Memory B cell (primary cell): ENCODE measurements around the gene ZBTB6.
A peak's percentile ranks its signal among the peaks of the same experiment; 100 is the strongest.

Experiments used
- ATAC-seq: fragments of 150-1000 bp; cut with Tn5 transposase; 2 replicates; pipeline ENCODE4 v1.10.0; 2021; ENCODE audit warnings: low read depth, mild to moderate bottlenecking, moderate library complexity
- DNase-seq, 2 donors: peaks; one replicate each; pipeline ENCODE4 v3.0.0; 2022; ENCODE audit warnings: low spot score in 2 of 2
- H3K27ac Mint-ChIP-seq: one replicate; pipeline ENCODE4 v1.8.0; 2022; ENCODE audit warnings: mild to moderate bottlenecking, moderate library complexity, mixed read lengths
- H3K27me3 Mint-ChIP-seq: one replicate; pipeline ENCODE4 v1.8.0; 2022; ENCODE audit warnings: mixed read lengths
- H3K36me3 Mint-ChIP-seq: one replicate; pipeline ENCODE4 v1.8.0; 2022; ENCODE audit warnings: mild to moderate bottlenecking, mixed read lengths
- H3K4me1 Mint-ChIP-seq: one replicate; pipeline ENCODE4 v1.8.0; 2022; ENCODE audit warnings: mixed read lengths
- H3K4me3 Mint-ChIP-seq: one replicate; pipeline ENCODE4 v1.8.0; 2022; ENCODE audit warnings: mild to moderate bottlenecking, moderate library complexity, mixed read lengths
- H3K9me3 Mint-ChIP-seq: one replicate; pipeline ENCODE4 v1.8.0; 2022; ENCODE audit warnings: mixed read lengths

ZBTB6 gene

GRCh38 chr9:122912964-122913673 lies at the start of gene ZBTB6:
ZBTB6 (minus strand) TSS chr9:122913323; CDS start chr9:122912072, 1,251 bp downstream.
- Mint-ChIP-seq H3K4me1 (peaks cover 12% of the 10 kb centered on the region), H3K9me3 (no peaks in the 10 kb centered on the region), H3K4me3 (peak within 1 kb of the TSS; percentile 91), H3K36me3 (peaks cover 18% of the 10 kb centered on the region), H3K27me3 (no peaks in the 10 kb centered on the region), H3K27ac (peak within 1 kb of the TSS; percentile 94)
- peak; percentile 96 for ATAC-seq
- DNase-seq = peak; percentile 70 to 72

- no peaks in the 10 kb centered on the region for H3K27me3 Mint-ChIP-seq
- no peaks in the 10 kb centered on the region for H3K4me1 Mint-ChIP-seq
- peaks cover 4% of the 10 kb centered on the region for H3K9me3 Mint-ChIP-seq
- ATAC-seq = no peak
- H3K4me3 Mint-ChIP-seq = no peak overlapping the region
- H3K36me3 Mint-ChIP-seq = peaks cover 28% of the 10 kb centered on the region
- H3K27ac Mint-ChIP-seq = no peak overlapping the region
- no peak for DNase-seq
Observed at GRCh38 chr9:122961139-122961538, 48.0 kb upstream of the ZBTB6 start.

GRCh38 chr9:122955961-122956360 lies 42.8 kb upstream of the ZBTB6 start:
- Mint-ChIP-seq H3K4me1 (peaks cover 16% of the 10 kb centered on the region), H3K27ac (no peak overlapping the region)

GRCh38 chr9:122954253-122954691 lies 41.1 kb upstream of the ZBTB6 start:
- DNase-seq = no peak
- H3K36me3 Mint-ChIP-seq = peaks cover 8% of the 10 kb centered on the region

More at GRCh38 chr9:122955961-122956360, 42.8 kb upstream of the ZBTB6 start:
- Mint-ChIP-seq H3K4me3 (no peak overlapping the region), H3K27me3 (no peaks in the 10 kb centered on the region), H3K36me3 (peaks cover 17% of the 10 kb centered on the region), H3K9me3 (peaks cover 4% of the 10 kb centered on the region)
- DNase-seq (no peak), ATAC-seq (no peak)

GRCh38 chr9:122951056-122951455 lies 37.9 kb upstream of the ZBTB6 start:
- H3K27me3 Mint-ChIP-seq = no peaks in the 10 kb centered on the region
- DNase-seq = no peak
- H3K4me1 Mint-ChIP-seq = peaks cover 33% of the 10 kb centered on the region
- no peak for ATAC-seq
- H3K36me3 Mint-ChIP-seq = peaks cover 11% of the 10 kb centered on the region
- H3K4me3 Mint-ChIP-seq = no peak overlapping the region
- no peak overlapping the region for H3K27ac Mint-ChIP-seq
- no peaks in the 10 kb centered on the region for H3K9me3 Mint-ChIP-seq

More at GRCh38 chr9:122954253-122954691, 41.1 kb upstream of the ZBTB6 start:
- Mint-ChIP-seq H3K27me3 (no peaks in the 10 kb centered on the region), H3K4me3 (no peak overlapping the region), H3K27ac (no peak overlapping the region), H3K9me3 (peaks cover 2% of the 10 kb centered on the region), H3K4me1 (peaks cover 26% of the 10 kb centered on the region)
- no peak for ATAC-seq

- no peak overlapping the region for H3K27ac Mint-ChIP-seq
- peaks cover 36% of the 10 kb centered on the region for H3K4me1 Mint-ChIP-seq
- peaks cover 9% of the 10 kb centered on the region for H3K36me3 Mint-ChIP-seq
- ATAC-seq = no peak
- DNase-seq = no peak
- H3K27me3 Mint-ChIP-seq = no peaks in the 10 kb centered on the region
- H3K4me3 Mint-ChIP-seq = no peak overlapping the region
- no peaks in the 10 kb centered on the region for H3K9me3 Mint-ChIP-seq
Observed at GRCh38 chr9:122950263-122950662, 37.1 kb upstream of the ZBTB6 start.

- no peaks in the 10 kb centered on the region for H3K27me3 Mint-ChIP-seq
- H3K4me3 Mint-ChIP-seq = no peak overlapping the region
- peaks cover 9% of the 10 kb centered on the region for H3K36me3 Mint-ChIP-seq
- no peaks in the 10 kb centered on the region for H3K9me3 Mint-ChIP-seq
- ATAC-seq (no peak), DNase-seq (no peak)
- H3K27ac Mint-ChIP-seq = no peak overlapping the region
- peaks cover 33% of the 10 kb centered on the region for H3K4me1 Mint-ChIP-seq
Observed at GRCh38 chr9:122949696-122950095, 36.6 kb upstream of the ZBTB6 start.

- H3K4me3 Mint-ChIP-seq = no peak overlapping the region
- peaks cover 25% of the 10 kb centered on the region for H3K4me1 Mint-ChIP-seq
- ATAC-seq = no peak
- H3K36me3 Mint-ChIP-seq = peaks cover 9% of the 10 kb centered on the region
- H3K9me3 Mint-ChIP-seq = no peaks in the 10 kb centered on the region
- DNase-seq = no peak
- no peaks in the 10 kb centered on the region for H3K27me3 Mint-ChIP-seq
- no peak overlapping the region for H3K27ac Mint-ChIP-seq
Observed at GRCh38 chr9:122948313-122948712, 35.2 kb upstream of the ZBTB6 start.

GRCh38 chr9:122946461-122947005 lies 33.4 kb upstream of the ZBTB6 start:
- no peaks in the 10 kb centered on the region for H3K27me3 Mint-ChIP-seq
- peaks cover 9% of the 10 kb centered on the region for H3K36me3 Mint-ChIP-seq
- no peaks in the 10 kb centered on the region for H3K9me3 Mint-ChIP-seq
- peaks cover 33% of the 10 kb centered on the region for H3K4me1 Mint-ChIP-seq
- ATAC-seq = no peak
- H3K27ac Mint-ChIP-seq = no peak overlapping the region
- DNase-seq = no peak
- H3K4me3 Mint-ChIP-seq = no peak overlapping the region

GRCh38 chr9:122944960-122945888 lies 32.1 kb upstream of the ZBTB6 start:
- ATAC-seq (no peak), DNase-seq (no peak)
- Mint-ChIP-seq H3K4me3 (no peak overlapping the region), H3K36me3 (peaks cover 7% of the 10 kb centered on the region), H3K27ac (no peak overlapping the region), H3K27me3 (no peaks in the 10 kb centered on the region), H3K9me3 (no peaks in the 10 kb centered on the region), H3K4me1 (peaks cover 33% of the 10 kb centered on the region)

- H3K9me3 Mint-ChIP-seq = no peaks in the 10 kb centered on the region
- H3K27ac Mint-ChIP-seq = peak overlapping the region; percentile 94
- H3K4me3 Mint-ChIP-seq = peak overlapping the region; percentile 97
- H3K27me3 Mint-ChIP-seq = no peaks in the 10 kb centered on the region
- ATAC-seq = peak; percentile 2
- H3K4me1 Mint-ChIP-seq = peaks cover 23% of the 10 kb centered on the region
- peaks cover 3% of the 10 kb centered on the region for H3K36me3 Mint-ChIP-seq
- peak in 1 of 2 donors; percentile 3 for DNase-seq
Observed at GRCh38 chr9:122941582-122942234, 28.6 kb upstream of the ZBTB6 start.

- DNase-seq (peak; percentile 86 to 93), ATAC-seq (peak; percentile 95)
- peaks cover 23% of the 10 kb centered on the region for H3K4me1 Mint-ChIP-seq
- peak within 1 kb of the TSS; percentile 97 for H3K4me3 Mint-ChIP-seq
- H3K27me3 Mint-ChIP-seq = no peaks in the 10 kb centered on the region
- H3K27ac Mint-ChIP-seq = peak within 1 kb of the TSS; percentile 94
- no peaks in the 10 kb centered on the region for H3K9me3 Mint-ChIP-seq
- H3K36me3 Mint-ChIP-seq = peaks cover 5% of the 10 kb centered on the region
Observed at GRCh38 chr9:122940749-122941581, 27.8 kb upstream of the ZBTB6 start, which contains the start of gene RABGAP1. RABGAP1 (plus strand) TSS chr9:122941020; CDS start chr9:122957060, 16,040 bp downstream.

- Mint-ChIP-seq H3K9me3 (no peaks in the 10 kb centered on the region), H3K4me1 (peaks cover 19% of the 10 kb centered on the region), H3K27me3 (no peaks in the 10 kb centered on the region), H3K4me3 (peak overlapping the region; percentile 97), H3K27ac (peak overlapping the region; percentile 94), H3K36me3 (peaks cover 5% of the 10 kb centered on the region)
- DNase-seq (no peak), ATAC-seq (no peak)
Observed at GRCh38 chr9:122940454-122940748, 27.3 kb upstream of the ZBTB6 start.
